Pons (tissue), 1 donor: ENCODE results near the gene RAVER1.
A peak's percentile ranks its signal among the peaks of the same experiment; 100 is the strongest.
"Not testable (repeated sequence)": the region's sequence is repeated elsewhere in the genome, so short reads cannot be mapped to it uniquely, and the experiment has no call there.

Experiments
- DNase-seq: peaks from one replicate; pipeline ENCODE4 v3.0.0-alpha.2; 2016; ENCODE audit warnings: low spot score

RAVER1 gene

DNA sequence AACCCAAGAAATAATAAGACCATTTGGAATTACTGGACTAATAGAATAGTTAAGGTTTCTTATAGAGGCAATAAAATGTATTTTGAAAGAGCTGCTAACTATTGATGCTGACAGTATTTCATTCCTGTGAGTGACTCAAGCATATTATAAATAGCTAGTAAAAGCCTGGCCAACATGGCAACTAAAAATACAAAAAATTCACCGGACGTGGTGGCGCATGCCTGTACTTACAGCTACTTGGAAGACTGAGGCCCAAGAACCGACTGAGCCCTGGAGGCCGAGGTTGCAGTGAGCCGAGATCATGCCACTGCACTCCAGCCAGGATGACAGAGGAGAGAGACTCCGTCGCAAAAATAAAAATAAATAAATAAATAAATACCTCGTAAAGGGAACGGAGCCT, 11.5 kb upstream of the RAVER1 start:
- DNase-seq = no peak

- DNase-seq = no peak
Measured at GRCh38 chr19:10343495-10343894, 10.2 kb upstream of the RAVER1 start.

DNA sequence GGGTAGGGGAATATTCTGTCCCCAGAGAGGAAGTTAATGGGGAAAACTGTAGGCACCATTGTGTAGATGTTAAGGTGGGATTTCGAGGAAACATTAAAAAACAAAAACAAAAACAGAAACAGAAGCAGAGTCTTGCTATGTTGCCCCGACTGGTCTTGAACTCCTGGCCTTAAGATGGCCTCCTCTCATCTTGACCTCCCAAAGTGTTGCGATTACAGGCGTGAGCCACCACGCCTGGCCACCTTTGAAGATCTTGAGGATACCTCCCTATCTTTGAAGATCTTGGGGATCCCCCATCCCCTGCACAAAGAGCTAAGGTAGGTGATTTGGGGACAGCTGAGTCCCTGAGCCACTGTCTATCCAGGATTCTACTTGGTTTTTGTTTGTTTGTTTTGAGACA, 6.6 kb upstream of the RAVER1 start:
- no peak for DNase-seq

DNA sequence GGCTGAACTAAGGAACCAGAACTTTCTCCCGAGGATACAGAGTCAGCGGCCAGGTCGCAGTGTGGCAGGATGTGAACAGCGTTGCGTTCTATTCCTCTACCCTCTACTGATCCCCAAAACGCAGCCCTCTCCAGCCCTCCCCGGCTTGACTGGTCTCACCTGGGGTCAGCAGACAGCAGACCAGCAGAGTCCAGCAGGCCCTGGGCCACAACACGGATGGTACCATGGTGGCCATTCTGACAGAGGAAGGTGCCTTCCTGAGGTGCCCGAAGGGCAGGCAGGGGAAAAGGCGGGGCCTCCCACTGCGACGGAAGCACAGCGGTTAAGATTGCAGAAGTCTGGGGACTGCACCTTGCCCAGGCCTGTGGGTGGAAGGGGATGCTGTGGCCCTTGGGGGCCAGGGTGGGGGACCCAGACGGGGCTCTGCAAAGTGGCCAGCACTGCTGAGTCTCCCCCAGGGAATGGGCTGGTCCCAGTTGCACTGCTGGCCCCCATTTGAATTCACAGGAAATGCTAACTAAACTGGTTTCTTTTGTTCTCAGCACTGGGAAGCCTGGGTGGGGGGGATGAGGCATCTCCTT, 6.1 kb upstream of the RAVER1 start, which contains the start of gene ICAM3:
Gene ICAM3, minus strand, starts transcription at position 245 of the 581 bp plus-strand sequence. Its CDS starts 10 bp downstream, at position 235.
- no peak for DNase-seq

GRCh38 chr19:10338940-10339339, 5.6 kb upstream of the RAVER1 start:
- no peak for DNase-seq

- DNase-seq = not testable (repeated sequence)
Measured at GRCh38 chr19:10336725-10337124, 3.4 kb upstream of the RAVER1 start.

GRCh38 chr19:10335352-10335985, 2.1 kb upstream of the RAVER1 start:
- DNase-seq = no peak

DNA sequence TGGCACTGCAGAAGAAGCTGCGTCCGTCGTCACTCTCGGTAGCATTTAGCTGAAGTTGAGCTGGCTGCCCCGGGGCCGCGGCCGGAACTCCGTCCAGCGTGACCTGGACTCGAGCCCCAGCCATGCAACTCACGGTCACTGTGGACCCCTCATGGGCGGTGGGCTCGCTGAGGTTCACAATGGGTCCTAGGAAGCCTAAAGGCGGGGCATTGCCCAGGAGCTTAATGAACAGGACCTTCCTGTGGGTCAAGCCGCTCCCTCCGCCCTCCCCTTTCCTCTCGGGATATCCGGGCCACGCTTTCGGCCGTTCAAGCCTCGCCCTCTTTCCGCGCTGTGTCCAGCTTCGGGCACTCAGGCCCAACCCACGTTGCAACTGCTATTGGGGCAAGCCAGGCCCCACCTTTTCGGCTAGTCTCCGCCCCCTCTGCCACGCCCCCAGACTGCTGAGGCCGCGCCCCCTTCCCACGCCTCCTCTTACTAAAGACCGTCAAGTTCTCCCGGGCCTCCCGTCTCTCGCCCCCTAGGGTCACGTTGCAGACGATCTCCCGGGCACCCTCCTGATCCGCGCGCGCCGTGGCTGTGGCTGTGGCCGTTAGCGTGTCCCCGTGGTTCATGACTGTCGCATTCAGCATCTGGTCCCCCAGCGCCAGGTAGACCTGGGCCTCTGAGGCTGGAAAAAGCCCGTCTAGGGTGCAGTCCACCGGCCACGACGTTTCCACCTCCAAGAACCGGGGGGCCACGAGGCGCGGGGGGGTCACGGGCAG, 1.4 kb upstream of the RAVER1 start:
- DNase-seq = peak; percentile 45

- DNase-seq = no peak
Measured at GRCh38 chr19:10333758-10334587, 644 bp upstream of the RAVER1 start.

DNA sequence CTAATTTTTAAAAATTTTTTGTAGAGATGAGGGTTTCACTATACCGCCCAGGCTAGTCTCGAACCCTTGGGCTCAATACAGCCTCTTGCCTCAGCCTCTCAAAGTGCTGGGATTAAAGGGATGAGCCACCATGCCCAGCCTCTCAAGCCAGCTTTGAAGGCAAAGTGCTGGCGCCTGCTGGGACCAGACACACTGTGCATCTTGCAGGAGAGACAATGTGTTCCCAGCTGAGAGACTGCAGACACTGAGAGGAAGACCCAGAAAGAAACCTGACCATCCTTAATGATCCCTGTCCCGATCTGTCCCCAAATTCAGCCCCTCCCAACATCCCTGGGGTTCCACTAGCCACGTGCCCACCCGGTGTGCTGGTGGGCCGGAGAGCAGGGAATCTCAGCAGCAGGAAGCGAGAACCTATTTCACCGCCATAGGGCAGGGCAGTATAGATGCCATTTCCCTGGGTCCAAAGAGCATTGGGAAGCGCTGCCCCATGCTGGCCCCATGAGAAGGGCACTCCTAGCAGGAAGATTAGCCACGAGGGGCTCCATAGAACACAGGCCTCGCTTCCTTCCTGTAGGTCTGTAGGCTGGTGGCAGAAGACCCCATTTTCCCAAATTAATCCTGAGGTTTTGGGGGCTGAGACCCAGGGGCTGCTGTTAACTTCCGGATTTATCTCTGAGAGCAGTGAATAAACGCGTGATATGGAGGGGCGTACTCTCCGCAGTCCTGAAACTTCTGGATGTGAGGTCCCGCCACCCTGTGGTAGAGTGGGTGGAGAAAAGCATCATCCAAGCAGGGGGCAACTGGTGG, 968 bp downstream of the RAVER1 start:
- DNase-seq = no peak

- no peak for DNase-seq
Measured at GRCh38 chr19:10329555-10329954, 3.8 kb downstream of the RAVER1 start.

DNA sequence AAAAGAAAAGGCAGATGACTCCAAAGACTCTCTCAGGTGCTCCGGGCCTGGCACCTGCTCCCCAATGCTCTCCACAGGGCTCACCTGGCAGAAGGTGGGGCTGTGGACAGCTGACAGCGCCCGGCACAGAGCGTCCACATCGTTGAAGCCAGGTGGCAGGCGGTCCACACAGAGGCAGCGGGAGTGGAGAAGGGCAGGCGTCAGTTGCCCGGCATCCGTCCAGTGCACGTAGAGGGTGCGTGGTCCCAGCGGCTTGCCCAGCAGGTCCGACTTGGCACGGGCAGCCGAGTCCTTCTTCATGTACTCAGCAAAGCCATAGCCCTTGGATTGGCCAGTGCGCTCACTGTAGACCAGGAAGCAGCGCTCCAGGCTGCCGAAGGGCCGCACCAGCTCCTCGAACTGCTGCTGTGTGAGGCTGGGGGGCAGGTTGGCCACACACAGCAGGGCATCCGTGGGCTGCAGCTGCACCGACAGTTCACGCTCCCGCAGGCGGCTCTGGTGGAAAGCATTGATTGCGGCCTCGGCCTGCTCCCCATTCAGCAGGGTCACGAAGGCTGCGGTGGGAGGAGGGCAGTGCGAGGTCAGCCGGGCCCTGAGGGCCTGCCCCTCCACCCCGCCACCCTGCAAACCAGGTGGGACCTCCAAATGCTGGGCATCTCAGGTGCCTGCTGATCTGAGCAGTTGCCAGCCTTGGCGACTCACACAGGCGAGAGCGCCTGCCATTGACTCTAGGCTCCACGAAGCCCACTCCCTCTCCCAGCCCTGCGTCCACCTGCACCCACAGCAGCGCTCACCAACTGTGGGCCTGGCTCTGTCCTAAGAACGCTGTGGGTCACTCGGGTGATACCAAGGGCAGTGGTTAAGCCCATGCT, 4.5 kb downstream of the RAVER1 start:
- no peak for DNase-seq

- DNase-seq = no peak
Measured at GRCh38 chr19:10327793-10328192, 5.5 kb downstream of the RAVER1 start.

DNA sequence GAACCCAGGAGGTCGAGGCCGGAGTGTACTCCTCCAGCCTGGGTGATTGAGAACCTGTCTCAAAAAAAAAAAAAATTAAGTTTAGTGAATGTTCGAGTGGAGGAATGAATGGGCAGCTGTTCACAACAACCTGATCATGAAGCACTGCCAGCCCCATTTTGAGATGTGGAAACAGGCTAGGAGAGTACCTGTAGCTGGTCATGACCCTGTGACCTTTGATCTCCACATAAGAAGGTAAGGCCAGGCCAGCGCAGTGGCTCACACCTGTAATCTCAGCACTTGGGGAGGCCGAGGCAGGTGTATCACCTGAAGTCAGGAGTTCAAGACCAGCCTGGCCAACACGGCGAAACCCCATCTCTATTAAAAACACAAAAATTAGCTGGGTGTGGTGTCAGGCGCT, 7.6 kb downstream of the RAVER1 start:
- no peak for DNase-seq

- DNase-seq = no peak
Measured at GRCh38 chr19:10321874-10322835, 11.2 kb downstream of the RAVER1 start.

- no peak for DNase-seq
Measured at GRCh38 chr19:10321417-10321797, 11.9 kb downstream of the RAVER1 start.

DNA sequence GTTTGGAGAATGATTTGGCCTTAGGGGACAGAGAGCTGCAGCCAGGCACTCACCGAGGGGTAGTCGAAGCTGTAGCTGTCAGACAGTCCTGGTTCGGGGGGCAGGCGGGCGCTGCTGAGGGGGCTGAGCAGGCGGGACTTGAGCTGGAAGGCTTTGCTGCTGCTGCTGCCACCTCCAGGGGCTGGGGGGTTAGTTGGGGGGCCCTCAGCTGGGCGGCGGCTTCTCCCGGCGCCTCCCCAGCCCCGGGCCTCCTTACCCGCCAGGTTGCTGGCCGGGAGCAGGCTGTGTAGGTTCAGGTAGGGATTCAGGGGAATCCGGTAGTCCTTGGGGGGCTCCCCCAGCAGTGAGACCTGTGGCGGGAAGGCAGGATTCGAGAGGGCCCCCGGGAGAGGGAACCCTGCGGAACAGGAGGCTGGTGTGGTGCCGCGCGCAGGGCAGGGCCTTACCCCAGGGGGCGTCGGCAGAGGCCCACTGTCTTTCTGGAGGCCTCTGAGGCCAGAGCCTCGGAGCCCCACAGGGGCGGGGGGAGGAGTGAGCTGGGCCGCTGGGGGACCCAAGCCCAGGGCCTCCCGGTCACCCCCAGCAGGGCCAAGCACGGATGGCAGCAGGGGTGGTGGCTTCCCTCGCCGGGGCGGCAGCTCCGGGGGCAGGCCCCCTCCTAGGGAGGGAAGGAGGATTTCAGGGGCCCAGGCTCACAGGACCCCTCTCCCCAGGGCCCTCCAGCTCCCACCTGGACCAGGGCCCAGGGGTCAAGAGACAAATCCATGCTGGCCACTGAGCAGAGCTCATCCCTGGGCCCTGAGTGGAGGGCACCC, 12.5 kb downstream of the RAVER1 start:
- DNase-seq = no peak
